CD4-positive, alpha-beta T cell treated with Interleukin-6 for 4 hours (primary cell): ENCODE measurements around the gene WNT3.

Source experiments
- DNase-seq: peaks from one replicate; pipeline ENCODE4 v3.0.0-alpha.2; 2020; ENCODE audit warnings: mixed read lengths

Gene WNT3

GRCh38 chr17:46727572-46728348 lies 90.7 kb downstream of the WNT3 start:
- DNase-seq: no peak

GRCh38 chr17:46726206-46726605 lies 92.3 kb downstream of the WNT3 start:
- DNase-seq: no peak

- DNase-seq: no peak
Measured at GRCh38 chr17:46722662-46723285, 95.7 kb downstream of the WNT3 start.

- DNase-seq: no peak
Measured at GRCh38 chr17:46720408-46720807, 98.1 kb downstream of the WNT3 start.

- DNase-seq: no peak
Measured at GRCh38 chr17:46719891-46720290, 98.6 kb downstream of the WNT3 start.

GRCh38 chr17:46717999-46718398 lies 100.5 kb downstream of the WNT3 start:
- DNase-seq: no peak
